ENCODE measurements around the gene SH3GL3.

DNA sequence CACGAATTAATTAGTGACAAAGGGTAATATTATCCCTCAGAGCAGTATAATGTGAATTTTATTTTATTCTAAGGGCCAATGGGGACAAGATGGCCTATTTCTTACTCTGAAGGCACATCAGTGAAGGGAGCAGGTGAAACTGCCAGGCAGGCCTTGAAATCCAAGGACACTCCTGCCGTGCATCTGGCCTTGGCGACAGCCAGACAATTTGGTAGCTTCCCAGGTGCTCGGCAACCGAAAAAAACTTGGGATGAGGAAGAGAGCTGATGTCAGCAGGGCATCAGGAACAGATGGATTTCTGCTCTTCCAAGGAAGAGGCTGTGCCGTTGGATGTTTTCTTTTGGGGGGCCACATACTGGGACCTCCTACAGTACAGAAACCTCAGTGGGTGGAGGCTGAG lies 123.6 kb downstream of the SH3GL3 start:
- TF ChIP-seq, protein P1, sequence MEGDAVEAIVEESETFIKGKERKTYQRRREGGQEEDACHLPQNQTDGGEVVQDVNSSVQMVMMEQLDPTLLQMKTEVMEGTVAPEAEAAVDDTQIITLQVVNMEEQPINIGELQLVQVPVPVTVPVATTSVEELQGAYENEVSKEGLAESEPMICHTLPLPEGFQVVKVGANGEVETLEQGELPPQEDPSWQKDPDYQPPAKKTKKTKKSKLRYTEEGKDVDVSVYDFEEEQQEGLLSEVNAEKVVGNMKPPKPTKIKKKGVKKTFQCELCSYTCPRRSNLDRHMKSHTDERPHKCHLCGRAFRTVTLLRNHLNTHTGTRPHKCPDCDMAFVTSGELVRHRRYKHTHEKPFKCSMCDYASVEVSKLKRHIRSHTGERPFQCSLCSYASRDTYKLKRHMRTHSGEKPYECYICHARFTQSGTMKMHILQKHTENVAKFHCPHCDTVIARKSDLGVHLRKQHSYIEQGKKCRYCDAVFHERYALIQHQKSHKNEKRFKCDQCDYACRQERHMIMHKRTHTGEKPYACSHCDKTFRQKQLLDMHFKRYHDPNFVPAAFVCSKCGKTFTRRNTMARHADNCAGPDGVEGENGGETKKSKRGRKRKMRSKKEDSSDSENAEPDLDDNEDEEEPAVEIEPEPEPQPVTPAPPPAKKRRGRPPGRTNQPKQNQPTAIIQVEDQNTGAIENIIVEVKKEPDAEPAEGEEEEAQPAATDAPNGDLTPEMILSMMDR (IDR thresholded peaks at IDR 0.05), result no peak
- no peak for TF ChIP-seq POLR2A (IDR thresholded peaks at IDR 0.05)
